OCI-LY1 (cell line): Measurements from ENCODE around the gene CDK2.

Source experiments
- H2AFZ ChIP-seq: fragments of 200-600 bp; sonication (generic), shearing (Covaris generic); 2 replicates; pipeline ENCODE4 v1.6.0; 2014; ENCODE audit warnings: antibody characterized with exemption, mild to moderate bottlenecking, low read length
- H3F3A ChIP-seq: fragments of 200-600 bp; sonication (generic), shearing (Covaris generic); 2 replicates; pipeline ENCODE4 v1.6.0; 2014; ENCODE audit warnings: mild to moderate bottlenecking, antibody characterized with exemption, low read length, moderate library complexity; ENCODE audit not compliant: insufficient read depth
- H3K27ac ChIP-seq: fragments of 200-600 bp; sonication (generic); 2 replicates; pipeline ENCODE4 v1.5.1; 2014; ENCODE audit warnings: low read length, mixed run types, mild to moderate bottlenecking, low read depth; ENCODE audit not compliant: poor library complexity, severe bottlenecking
- H3K27me3 ChIP-seq: fragments of 200-600 bp; sonication (generic); 2 replicates; pipeline ENCODE4 v1.6.0; 2014; ENCODE audit warnings: antibody characterized with exemption, mild to moderate bottlenecking, low read length, moderate library complexity; ENCODE audit not compliant: insufficient read depth
- H3K36me3 ChIP-seq: fragments of 200-600 bp; sonication (generic); 2 replicates; pipeline ENCODE4 v1.6.1; 2014; ENCODE audit warnings: mild to moderate bottlenecking, antibody characterized with exemption, low read length, moderate library complexity, mixed read lengths; ENCODE audit not compliant: insufficient read depth
- H3K4me1 ChIP-seq: fragments of 200-600 bp; sonication (generic); 2 replicates; pipeline ENCODE4 v1.5.1; 2014; ENCODE audit warnings: mild to moderate bottlenecking, low read length, moderate library complexity; ENCODE audit not compliant: insufficient read depth, severe bottlenecking
- H3K4me2 ChIP-seq: fragments of 200-600 bp; sonication (generic), shearing (Covaris generic); 2 replicates; pipeline ENCODE4 v1.6.1; 2014; ENCODE audit warnings: low read length
- H3K4me3 ChIP-seq: fragments of 200-600 bp; sonication (generic); 2 replicates; pipeline ENCODE4 v1.5.1; 2014; ENCODE audit warnings: low read length, low read depth, mild to moderate bottlenecking, mixed read lengths; ENCODE audit not compliant: poor library complexity, severe bottlenecking
- H3K79me2 ChIP-seq: fragments of 200-600 bp; shearing (Covaris generic); 2 replicates; pipeline ENCODE4 v1.6.1; 2016; ENCODE audit warnings: mixed run types, low read length, mixed read lengths; ENCODE audit not compliant: insufficient read depth
- H3K9ac ChIP-seq: fragments of 200-600 bp; sonication (generic), shearing (Covaris generic); 2 replicates; pipeline ENCODE4 v1.6.1; 2014; ENCODE audit warnings: mild to moderate bottlenecking, low read length, mixed read lengths
- H3K9me2 ChIP-seq: fragments of 200-600 bp; sonication (generic), shearing (Covaris generic); 2 replicates; pipeline ENCODE4 v1.6.1; 2014; ENCODE audit warnings: low read depth, mild to moderate bottlenecking, low read length, mixed read lengths
- H3K9me3 ChIP-seq: fragments of 200-600 bp; shearing (Covaris generic); 2 replicates; pipeline ENCODE4 v1.6.1; 2014; ENCODE audit warnings: low read length, mixed read lengths
- H4K20me1 ChIP-seq: fragments of 200-600 bp; sonication (generic), shearing (Covaris generic); 2 replicates; pipeline ENCODE4 v1.6.0; 2016; ENCODE audit warnings: mild to moderate bottlenecking, low read length; ENCODE audit not compliant: insufficient read depth
- EZH2 ChIP-seq: fragments of 200-600 bp; sonication (generic), shearing (Covaris generic); IDR thresholded peaks from 2 replicates; pipeline ENCODE4 v1.8.0; 2017; ENCODE audit warnings: borderline replicate concordance, mixed run types, mild to moderate bottlenecking, antibody characterized with exemption, low read length, moderate library complexity, mixed read lengths
- TF ChIP-seq, protein P1 (sequence below): fragments of 200-600 bp; sonication (generic), shearing (Covaris generic); IDR thresholded peaks from 2 replicates; pipeline ENCODE4 v1.5.1; 2017; ENCODE audit warnings: mild to moderate bottlenecking, antibody characterized with exemption, low read length, moderate library complexity, mixed read lengths

CDK2 gene

DNA sequence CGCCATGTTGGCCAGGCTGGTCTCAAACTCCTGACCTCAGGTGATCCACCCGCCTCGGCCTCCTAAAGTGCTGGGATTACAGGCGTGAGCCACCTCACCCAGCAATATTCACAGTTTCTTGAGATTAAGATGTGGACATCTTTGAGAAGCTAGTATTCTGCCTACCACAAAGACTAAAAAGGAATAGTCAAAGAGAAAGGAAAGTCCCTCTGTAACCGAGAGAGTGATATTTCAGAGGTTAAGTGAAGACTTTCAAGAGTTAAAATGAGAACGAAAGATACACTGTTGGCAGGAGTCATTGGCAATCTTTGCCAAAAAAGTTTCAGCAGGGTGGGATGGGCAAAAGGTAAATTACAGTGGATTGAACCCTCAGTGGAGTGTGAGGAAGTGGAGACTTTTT, 20.1 kb upstream of the CDK2 start:
- H3K4me1 ChIP-seq = no peaks in the 10 kb centered on the region
- no peak overlapping the region for H3K27ac ChIP-seq
- peaks cover 88% of the 10 kb centered on the region for H3K36me3 ChIP-seq
- H3K4me2 ChIP-seq = no peak overlapping the region
- H4K20me1 ChIP-seq = no peaks in the 10 kb centered on the region
- no peak overlapping the region for H2AFZ ChIP-seq
- H3F3A ChIP-seq = no peaks in the 10 kb centered on the region; the same call in 1 of the 2 replicates
- H3K27me3 ChIP-seq = no peaks in the 10 kb centered on the region
- no peak overlapping the region for H3K9ac ChIP-seq
- no peaks in the 10 kb centered on the region for H3K79me2 ChIP-seq
- H3K9me3 ChIP-seq = no peaks in the 10 kb centered on the region
- TF ChIP-seq, protein P1, sequence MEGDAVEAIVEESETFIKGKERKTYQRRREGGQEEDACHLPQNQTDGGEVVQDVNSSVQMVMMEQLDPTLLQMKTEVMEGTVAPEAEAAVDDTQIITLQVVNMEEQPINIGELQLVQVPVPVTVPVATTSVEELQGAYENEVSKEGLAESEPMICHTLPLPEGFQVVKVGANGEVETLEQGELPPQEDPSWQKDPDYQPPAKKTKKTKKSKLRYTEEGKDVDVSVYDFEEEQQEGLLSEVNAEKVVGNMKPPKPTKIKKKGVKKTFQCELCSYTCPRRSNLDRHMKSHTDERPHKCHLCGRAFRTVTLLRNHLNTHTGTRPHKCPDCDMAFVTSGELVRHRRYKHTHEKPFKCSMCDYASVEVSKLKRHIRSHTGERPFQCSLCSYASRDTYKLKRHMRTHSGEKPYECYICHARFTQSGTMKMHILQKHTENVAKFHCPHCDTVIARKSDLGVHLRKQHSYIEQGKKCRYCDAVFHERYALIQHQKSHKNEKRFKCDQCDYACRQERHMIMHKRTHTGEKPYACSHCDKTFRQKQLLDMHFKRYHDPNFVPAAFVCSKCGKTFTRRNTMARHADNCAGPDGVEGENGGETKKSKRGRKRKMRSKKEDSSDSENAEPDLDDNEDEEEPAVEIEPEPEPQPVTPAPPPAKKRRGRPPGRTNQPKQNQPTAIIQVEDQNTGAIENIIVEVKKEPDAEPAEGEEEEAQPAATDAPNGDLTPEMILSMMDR = no peak
- TF ChIP-seq EZH2 = no peak
- H3K9me2 ChIP-seq = no peaks in the 10 kb centered on the region
- H3K4me3 ChIP-seq = no peak overlapping the region

DNA sequence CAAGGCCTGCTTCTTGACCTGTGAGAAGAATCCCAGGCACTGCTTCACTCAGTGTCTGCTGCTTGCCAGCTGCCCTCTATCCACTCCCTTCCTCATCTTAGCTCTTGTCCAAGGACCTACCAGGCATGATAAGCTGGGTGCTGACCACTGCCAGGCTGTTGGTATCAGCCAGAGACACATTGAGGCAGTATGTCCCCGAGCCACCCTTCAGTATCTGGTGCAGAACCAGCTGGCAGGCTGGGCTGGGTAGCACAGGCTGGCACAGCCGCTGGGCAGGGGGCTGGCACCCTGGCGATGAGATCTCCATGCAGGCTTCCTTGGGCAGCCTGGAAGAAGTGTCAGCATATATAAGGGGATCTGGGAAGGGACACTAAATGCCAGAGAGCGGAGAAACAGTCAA, 11.3 kb upstream of the CDK2 start:
- Histone ChIP-seq H3K27me3 (no peaks in the 10 kb centered on the region), H3K9ac (no peak overlapping the region), H3K4me2 (no peak overlapping the region), H2AFZ (no peak overlapping the region), H4K20me1 (no peaks in the 10 kb centered on the region), H3K4me1 (no peaks in the 10 kb centered on the region), H3K36me3 (peaks cover 36% of the 10 kb centered on the region), H3K9me2 (no peaks in the 10 kb centered on the region), H3K9me3 (no peaks in the 10 kb centered on the region), H3F3A (no peaks in the 10 kb centered on the region), H3K4me3 (no peak overlapping the region), H3K79me2 (no peaks in the 10 kb centered on the region), H3K27ac (no peak overlapping the region)
- no peak for TF ChIP-seq EZH2
- TF ChIP-seq, protein P1 = no peak

DNA sequence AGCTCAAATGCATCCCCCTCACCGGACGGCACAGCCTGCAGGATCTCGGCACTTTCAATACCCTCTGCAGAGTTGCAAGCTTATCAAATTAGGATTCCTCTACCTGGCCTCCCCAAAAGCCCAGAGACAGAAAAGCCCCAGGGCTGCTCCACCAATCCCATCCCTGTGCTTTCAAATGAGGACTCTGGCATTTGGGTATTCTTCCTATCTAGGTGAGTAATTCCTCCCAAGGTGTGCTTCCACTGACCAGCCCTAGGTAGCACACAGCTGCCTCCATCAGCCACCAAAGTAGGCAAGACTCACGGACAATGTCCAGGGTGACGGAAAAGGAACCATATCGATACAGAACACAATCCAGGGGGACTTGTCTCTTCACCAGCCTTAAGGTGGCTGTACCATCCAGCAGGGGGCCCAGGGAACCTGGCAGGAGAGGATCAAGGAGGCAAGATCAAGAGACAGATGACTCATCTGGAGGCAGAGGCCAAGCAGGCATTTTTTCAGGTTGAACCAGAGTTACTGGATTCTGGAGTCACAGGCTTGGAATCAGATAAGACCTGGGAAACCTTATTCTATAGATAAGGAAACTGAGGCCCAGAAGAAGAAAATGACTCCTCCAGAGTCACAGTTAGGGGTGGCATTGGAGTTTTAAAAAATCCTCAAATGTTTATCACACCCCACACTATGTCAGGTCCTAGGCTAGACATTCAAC, 10.7 kb upstream of the CDK2 start:
- Histone ChIP-seq H2AFZ (no peak overlapping the region), H3K9me3 (no peaks in the 10 kb centered on the region), H3K4me1 (no peaks in the 10 kb centered on the region), H3F3A (no peaks in the 10 kb centered on the region), H3K79me2 (no peaks in the 10 kb centered on the region), H3K9ac (no peak overlapping the region), H3K4me3 (no peak overlapping the region), H4K20me1 (no peaks in the 10 kb centered on the region), H3K27ac (no peak overlapping the region), H3K27me3 (no peaks in the 10 kb centered on the region), H3K4me2 (no peak overlapping the region), H3K36me3 (peaks cover 35% of the 10 kb centered on the region), H3K9me2 (no peaks in the 10 kb centered on the region)
- TF ChIP-seq EZH2 = no peak
- TF ChIP-seq, protein P1 = peak; percentile 50
